SKM-1 treated with dmso at 0.1 percent for 144 hours (cell line): ENCODE results near the gene CIBAR2.

Source experiments
- DNase-seq: peaks from one replicate; lab custom pipeline; 2025; ENCODE audit not compliant: unreplicated experiment; lab: John Stamatoyannopoulos, UW

The CIBAR2 gene

GRCh38 chr16:85083051-85083639 lies 29.1 kb downstream of the CIBAR2 start:
- DNase-seq, result no peak

GRCh38 chr16:85082173-85083050 lies 29.9 kb downstream of the CIBAR2 start:
- no peak for DNase-seq

- DNase-seq, result no peak
Observed at GRCh38 chr16:85081765-85082164, 30.5 kb downstream of the CIBAR2 start.

GRCh38 chr16:85081038-85081437 lies 31.2 kb downstream of the CIBAR2 start:
- no peak for DNase-seq

GRCh38 chr16:85079785-85080570 lies 32.3 kb downstream of the CIBAR2 start:
- DNase-seq, result no peak

GRCh38 chr16:85078952-85079351 lies 33.3 kb downstream of the CIBAR2 start:
- DNase-seq, result no peak

GRCh38 chr16:85078226-85078625 lies 34.0 kb downstream of the CIBAR2 start:
- DNase-seq, result no peak

GRCh38 chr16:85077576-85078125 lies 34.6 kb downstream of the CIBAR2 start:
- no peak for DNase-seq

- no peak for DNase-seq
Observed at GRCh38 chr16:85077039-85077438, 35.2 kb downstream of the CIBAR2 start.

- DNase-seq, result no peak
Observed at GRCh38 chr16:85075236-85075924, 36.9 kb downstream of the CIBAR2 start.

GRCh38 chr16:85074225-85074914 lies 37.9 kb downstream of the CIBAR2 start:
- DNase-seq, result no peak

GRCh38 chr16:85072947-85073346 lies 39.3 kb downstream of the CIBAR2 start:
- DNase-seq, result no peak

GRCh38 chr16:85072076-85072860 lies 40.0 kb downstream of the CIBAR2 start:
- no peak for DNase-seq

GRCh38 chr16:85069171-85069570 lies 43.1 kb downstream of the CIBAR2 start:
- DNase-seq, result no peak

GRCh38 chr16:85068746-85069145 lies 43.5 kb downstream of the CIBAR2 start:
- DNase-seq, result no peak

GRCh38 chr16:85067426-85067825 lies 44.8 kb downstream of the CIBAR2 start:
- no peak for DNase-seq

GRCh38 chr16:85067024-85067423 lies 45.2 kb downstream of the CIBAR2 start:
- no peak for DNase-seq

- DNase-seq, result no peak
Observed at GRCh38 chr16:85066346-85066885, 45.9 kb downstream of the CIBAR2 start.

- DNase-seq, result no peak
Observed at GRCh38 chr16:85065099-85065498, 47.2 kb downstream of the CIBAR2 start.
